Body of pancreas (tissue), 4 donors: Measurements from ENCODE around the gene GRM1. TPM values are rescaled to one million over a fixed set of nuclear protein-coding genes. Genes with fewer than 3 reads are reported as not detected.

ENCODE experiments used
- ATAC-seq: fragments of 150-250 bp; one replicate; pipeline ENCODE4 v1.9.1; 2016
- DNase-seq, 4 donors: peaks; one replicate each; pipeline ENCODE4 v3.0.0-alpha.2; 2019
- H3K27ac ChIP-seq, 4 donors: fragments of 200-600 bp; sonication (generic); 1 replicate in 3 of 4; 2 replicates in 1 of 4; pipeline versions ENCODE4 v1.5.1 to v1.6.1; 2016 to 2019; ENCODE audit warnings: mild to moderate bottlenecking in 1 of 4, mixed read lengths in 1 of 4, moderate library complexity in 1 of 4
- H3K27me3 ChIP-seq, 2 donors: fragments of 200-600 bp; sonication (generic); one replicate each; pipeline ENCODE4 v1.6.0; 2016; ENCODE audit warnings: mild to moderate bottlenecking in 1 of 2
- H3K36me3 ChIP-seq, 2 donors: fragments of 200-600 bp; sonication (generic); replicated peaks in 1 of 2; 2 replicates each; pipeline ENCODE4 v1.5.1; 2016; ENCODE audit warnings: low read depth in 2 of 2; ENCODE audit not compliant: insufficient read depth in 1 of 2
- H3K4me1 ChIP-seq: fragments of 200-600 bp; sonication (generic); one replicate; pipeline ENCODE4 v1.6.0; 2016
- H3K4me3 ChIP-seq, 2 donors: fragments of 200-600 bp; sonication (generic); 1 replicate in 1 of 2; 2 replicates in 1 of 2; pipeline ENCODE4 v1.5.1; 2016 to 2019
- H3K9me3 ChIP-seq, 3 donors: fragments of 200-600 bp; sonication (generic); 1 replicate in 2 of 3; 2 replicates in 1 of 3; pipeline ENCODE4 v1.5.1; 2016
- POLR2A ChIP-seq, 3 donors: fragments of 450-650 bp; IDR thresholded peaks; one replicate each; pipeline ENCODE4 v1.6.1; 2016; ENCODE audit warnings: antibody characterized with exemption in 3 of 3, mild to moderate bottlenecking in 2 of 3
- WGBS, 2 donors: methylation state at CpG; one replicate each; pipeline ENCODE4 v1.1.5; 2017; 5-methylcytosine and 5-hydroxymethylcytosine counted together
- intact Hi-C: fragments of 100-400 bp; cut with DNase I; formaldehyde crosslinking; loops from one replicate; pipeline ENCODE4 v1.15.1; 2023
- total RNA-seq, 2 donors: library from RNA; depleted of rRNA; stranded (reverse); fragments of >200 nt; gene quantifications; one replicate each; pipeline ENCODE4 v1.1.0, GENCODE V29; 2016
- TF ChIP-seq, protein P1 (sequence below), 7 experiments: fragments of 450-650 bp in 4 of 7; fragments of 200-600 bp in 3 of 7; sonication (generic) in 3 of 7; IDR thresholded peaks; one replicate each; pipeline ENCODE4 v1.5.1; 2016 to 2019; ENCODE audit warnings: antibody characterized with exemption in 7 of 7

GRM1 gene
- total RNA-seq, 2 donors from 2014 or later = under 0.01 TPM; not detected in 1

DNA sequence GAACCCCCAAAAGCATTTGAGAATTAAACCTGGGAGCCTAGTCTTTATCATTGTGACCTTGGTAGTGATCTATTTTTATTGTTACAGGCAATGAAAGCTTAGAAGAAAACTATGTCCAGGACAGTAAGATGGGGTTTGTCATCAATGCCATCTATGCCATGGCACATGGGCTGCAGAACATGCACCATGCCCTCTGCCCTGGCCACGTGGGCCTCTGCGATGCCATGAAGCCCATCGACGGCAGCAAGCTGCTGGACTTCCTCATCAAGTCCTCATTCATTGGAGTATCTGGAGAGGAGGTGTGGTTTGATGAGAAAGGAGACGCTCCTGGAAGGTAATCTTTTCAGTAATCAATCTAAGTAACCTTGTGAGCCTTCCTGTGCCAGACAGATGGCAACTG is 323.3 kb downstream of the GRM1 start:
- DNase-seq (no peak), ATAC-seq (no peak)
- no peaks in the 10 kb centered on the region for H3K27me3 ChIP-seq
- no peak overlapping the region for H3K4me3 ChIP-seq
- H3K27ac ChIP-seq = no peak overlapping the region
- 63 to 79% methylated on average over 5 of the region's 5 CpGs for WGBS, 2 donors
- TF ChIP-seq, protein P1, sequence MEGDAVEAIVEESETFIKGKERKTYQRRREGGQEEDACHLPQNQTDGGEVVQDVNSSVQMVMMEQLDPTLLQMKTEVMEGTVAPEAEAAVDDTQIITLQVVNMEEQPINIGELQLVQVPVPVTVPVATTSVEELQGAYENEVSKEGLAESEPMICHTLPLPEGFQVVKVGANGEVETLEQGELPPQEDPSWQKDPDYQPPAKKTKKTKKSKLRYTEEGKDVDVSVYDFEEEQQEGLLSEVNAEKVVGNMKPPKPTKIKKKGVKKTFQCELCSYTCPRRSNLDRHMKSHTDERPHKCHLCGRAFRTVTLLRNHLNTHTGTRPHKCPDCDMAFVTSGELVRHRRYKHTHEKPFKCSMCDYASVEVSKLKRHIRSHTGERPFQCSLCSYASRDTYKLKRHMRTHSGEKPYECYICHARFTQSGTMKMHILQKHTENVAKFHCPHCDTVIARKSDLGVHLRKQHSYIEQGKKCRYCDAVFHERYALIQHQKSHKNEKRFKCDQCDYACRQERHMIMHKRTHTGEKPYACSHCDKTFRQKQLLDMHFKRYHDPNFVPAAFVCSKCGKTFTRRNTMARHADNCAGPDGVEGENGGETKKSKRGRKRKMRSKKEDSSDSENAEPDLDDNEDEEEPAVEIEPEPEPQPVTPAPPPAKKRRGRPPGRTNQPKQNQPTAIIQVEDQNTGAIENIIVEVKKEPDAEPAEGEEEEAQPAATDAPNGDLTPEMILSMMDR (IDR thresholded peaks at IDR 0.05) = no peak
- no peak for TF ChIP-seq POLR2A (IDR thresholded peaks at IDR 0.05)
- intact Hi-C loops = no loop called here
- no peaks in the 10 kb centered on the region for H3K9me3 ChIP-seq
- H3K4me1 ChIP-seq = no peaks in the 10 kb centered on the region
- H3K36me3 ChIP-seq = no peaks in the 10 kb centered on the region

DNA sequence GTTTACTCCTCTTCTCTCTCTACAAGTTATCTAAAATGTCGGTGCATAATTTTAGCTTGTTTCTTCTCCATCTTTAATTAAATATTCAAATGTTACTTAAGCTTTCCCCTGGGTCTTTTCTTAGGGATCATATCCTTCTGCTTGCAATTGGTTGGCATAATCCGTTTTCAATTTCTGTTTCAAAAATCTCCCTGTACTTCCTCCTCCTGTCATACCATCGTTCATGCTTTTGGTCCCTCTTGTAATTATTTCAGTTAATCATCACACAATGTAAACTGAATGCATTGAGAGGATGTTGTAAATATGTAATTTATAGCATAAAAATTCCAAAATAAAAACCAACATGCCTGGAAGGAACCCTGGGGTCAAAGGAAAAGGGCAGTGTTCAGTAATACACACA is 325.6 kb downstream of the GRM1 start:
- no peaks in the 10 kb centered on the region for H3K27me3 ChIP-seq
- ATAC-seq (no peak), DNase-seq (no peak)
- WGBS, 2 donors = 33 to 43% methylated on average over 3 of the region's 3 CpGs
- H3K36me3 ChIP-seq = no peaks in the 10 kb centered on the region
- no peaks in the 10 kb centered on the region for H3K4me1 ChIP-seq
- intact Hi-C loops = no loop called here
- no peak overlapping the region for H3K27ac ChIP-seq
- H3K4me3 ChIP-seq = no peak overlapping the region
- no peaks in the 10 kb centered on the region for H3K9me3 ChIP-seq
- TF ChIP-seq, protein P1 (IDR thresholded peaks at IDR 0.05) = no peak
- no peak for TF ChIP-seq POLR2A (IDR thresholded peaks at IDR 0.05)

DNA sequence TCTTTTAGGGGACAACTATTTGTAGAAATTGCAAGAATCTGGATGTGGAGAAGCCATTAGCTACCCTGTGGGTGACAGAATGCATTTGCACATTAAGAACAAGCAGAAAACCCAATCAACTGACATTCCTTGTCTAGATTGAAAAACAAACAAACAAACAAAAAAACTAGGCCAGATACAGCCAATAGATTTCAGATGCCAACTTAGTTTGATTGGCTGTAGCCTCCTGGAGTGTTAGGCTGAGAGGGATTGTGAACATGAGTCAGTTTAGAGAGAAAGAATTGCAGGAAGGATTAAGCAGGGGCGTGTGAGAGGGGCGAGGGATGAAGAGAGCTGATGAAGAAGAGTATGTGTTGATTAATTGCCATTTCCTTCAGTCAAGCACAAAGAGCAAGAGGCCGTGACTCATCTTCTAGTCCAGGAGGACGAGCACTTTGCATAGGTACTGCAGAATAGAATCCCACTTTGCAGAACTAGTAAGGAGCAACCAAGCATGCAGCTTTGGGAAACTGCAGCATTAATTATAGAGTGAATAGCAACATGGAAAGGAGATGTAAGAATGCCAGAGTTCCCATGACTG is 326.7 kb downstream of the GRM1 start:
- Histone ChIP-seq H3K27ac (no peak overlapping the region), H3K36me3 (no peaks in the 10 kb centered on the region), H3K4me1 (no peaks in the 10 kb centered on the region), H3K27me3 (no peaks in the 10 kb centered on the region), H3K9me3 (no peaks in the 10 kb centered on the region), H3K4me3 (no peak overlapping the region)
- no peak for TF ChIP-seq POLR2A (IDR thresholded peaks at IDR 0.05)
- TF ChIP-seq, protein P1 (IDR thresholded peaks at IDR 0.05) = no peak
- ATAC-seq (no peak), DNase-seq (no peak)
- 43 to 56% methylated on average over 4 of the region's 4 CpGs for whole genome bisulfite sequencing, 2 donors
- intact Hi-C loops = no loop called here

DNA sequence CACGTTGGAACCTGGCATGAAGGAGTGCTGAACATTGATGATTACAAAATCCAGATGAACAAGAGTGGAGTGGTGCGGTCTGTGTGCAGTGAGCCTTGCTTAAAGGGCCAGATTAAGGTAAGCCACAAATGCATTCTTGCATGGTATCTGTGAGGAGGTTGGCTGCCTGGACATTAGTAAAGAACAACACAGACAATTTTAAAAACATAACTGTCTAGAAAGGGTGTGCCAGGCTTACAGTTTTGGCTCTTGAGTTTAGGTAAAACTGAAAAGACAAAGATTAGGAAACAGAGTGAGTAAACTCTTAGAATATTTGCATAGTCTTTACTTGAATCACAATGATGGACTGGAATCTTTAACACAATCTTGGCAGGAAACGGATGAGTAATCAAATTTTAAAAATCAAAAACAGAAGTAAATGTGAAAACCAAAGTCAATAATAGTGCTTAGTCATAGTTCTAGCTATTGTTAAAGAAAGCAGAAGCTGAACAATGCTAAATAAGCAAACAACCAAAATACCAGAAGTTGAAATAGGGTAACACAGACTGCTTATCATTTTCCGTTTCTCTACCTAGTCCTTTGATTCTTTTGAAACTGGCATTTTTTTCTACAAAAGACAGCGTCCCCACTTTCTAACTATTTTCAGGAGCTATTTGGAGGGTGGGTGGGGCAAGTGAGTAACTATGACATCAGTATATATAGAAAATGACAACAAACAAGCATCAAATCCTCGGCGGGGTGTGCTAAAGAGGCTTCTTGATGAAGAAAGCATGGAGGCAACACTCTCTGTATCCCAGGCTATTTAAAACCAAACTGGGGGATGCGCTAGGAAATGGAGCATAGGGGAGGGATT is 328.9 kb downstream of the GRM1 start:
- H3K4me1 ChIP-seq = no peaks in the 10 kb centered on the region
- no peak overlapping the region for H3K27ac ChIP-seq
- H3K27me3 ChIP-seq = no peaks in the 10 kb centered on the region
- no peaks in the 10 kb centered on the region for H3K36me3 ChIP-seq
- H3K4me3 ChIP-seq = no peak overlapping the region
- ATAC-seq (no peak), DNase-seq (no peak)
- no peak for TF ChIP-seq POLR2A (IDR thresholded peaks at IDR 0.05)
- TF ChIP-seq, protein P1 (IDR thresholded peaks at IDR 0.05) = no peak
- intact Hi-C loops = no loop called here
- H3K9me3 ChIP-seq = no peaks in the 10 kb centered on the region
- WGBS, 2 donors = 49 to 72% methylated on average over 8 of the region's 8 CpGs
